Thyroid gland (tissue), 4 donors: ENCODE data around the gene GTPBP2. TPM values are rescaled to one million over a fixed set of nuclear protein-coding genes. Genes with fewer than 3 reads are reported as not detected.
A peak's percentile ranks its signal among the peaks of the same experiment; 100 is the strongest.
"Not testable (repeated sequence)": the region's sequence is repeated elsewhere in the genome, so short reads cannot be mapped to it uniquely, and the experiment has no call there.

Experiments
- DNase-seq, 2 donors: peaks; one replicate each; pipeline ENCODE4 v3.0.0-alpha.2; 2019
- H3K27ac ChIP-seq, 3 donors: fragments of 200-600 bp; sonication (generic); 1 replicate in 2 of 3; 2 replicates in 1 of 3; pipeline ENCODE4 v1.5.1; 2016 to 2019; ENCODE audit warnings: mild to moderate bottlenecking in 1 of 3, moderate library complexity in 1 of 3
- H3K27me3 ChIP-seq: fragments of 200-600 bp; sonication (generic); one replicate; pipeline ENCODE4 v1.5.1; 2019
- H3K36me3 ChIP-seq, 2 donors: fragments of 200-600 bp; sonication (generic); one replicate each; pipeline ENCODE4 v1.5.1; 2016 to 2019
- H3K4me1 ChIP-seq, 2 donors: fragments of 200-600 bp; sonication (generic); one replicate each; pipeline ENCODE4 v1.5.1; 2017 to 2019
- H3K4me3 ChIP-seq, 3 donors: fragments of 200-600 bp; sonication (generic); replicated peaks in 1 of 3; 1 replicate in 2 of 3; 2 replicates in 1 of 3; pipeline ENCODE4 v1.5.1; 2016; ENCODE audit warnings: mild to moderate bottlenecking in 1 of 3
- H3K9me3 ChIP-seq: fragments of 200-600 bp; sonication (generic); one replicate; pipeline ENCODE4 v1.5.1; 2017
- POLR2A ChIP-seq, 2 donors: fragments of 450-650 bp; IDR thresholded peaks; one replicate each; pipeline ENCODE4 v1.6.1; 2017; ENCODE audit warnings: antibody characterized with exemption in 2 of 2, mild to moderate bottlenecking in 2 of 2, moderate library complexity in 1 of 2
- WGBS, 2 donors: methylation state at CpG; one replicate each; pipeline ENCODE4 v1.1.5; 2017; 5-methylcytosine and 5-hydroxymethylcytosine counted together
- intact Hi-C: fragments of 100-400 bp; cut with DNase I; formaldehyde crosslinking; loops from one replicate; pipeline ENCODE4 v1.15.1; 2023
- total RNA-seq, 4 donors: library from RNA; depleted of rRNA; stranded (reverse); fragments of >200 nt; gene quantifications; one replicate each; pipeline ENCODE4 v1.2.3, GENCODE V29; 2016
- TF ChIP-seq, protein P1 (sequence below), 6 experiments: fragments of 200-600 bp in 3 of 6; fragments of 450-650 bp in 3 of 6; sonication (generic) in 3 of 6; IDR thresholded peaks; one replicate each; pipeline ENCODE4 v1.5.1; 2016 to 2019; ENCODE audit warnings: antibody characterized with exemption in 6 of 6, mild to moderate bottlenecking in 2 of 6, inconsistent platforms in 1 of 6, moderate library complexity in 1 of 6

Gene GTPBP2
- total RNA-seq, 4 donors from 2014 or later: 50.2 to 65.8 (median 58.1) TPM

DNA sequence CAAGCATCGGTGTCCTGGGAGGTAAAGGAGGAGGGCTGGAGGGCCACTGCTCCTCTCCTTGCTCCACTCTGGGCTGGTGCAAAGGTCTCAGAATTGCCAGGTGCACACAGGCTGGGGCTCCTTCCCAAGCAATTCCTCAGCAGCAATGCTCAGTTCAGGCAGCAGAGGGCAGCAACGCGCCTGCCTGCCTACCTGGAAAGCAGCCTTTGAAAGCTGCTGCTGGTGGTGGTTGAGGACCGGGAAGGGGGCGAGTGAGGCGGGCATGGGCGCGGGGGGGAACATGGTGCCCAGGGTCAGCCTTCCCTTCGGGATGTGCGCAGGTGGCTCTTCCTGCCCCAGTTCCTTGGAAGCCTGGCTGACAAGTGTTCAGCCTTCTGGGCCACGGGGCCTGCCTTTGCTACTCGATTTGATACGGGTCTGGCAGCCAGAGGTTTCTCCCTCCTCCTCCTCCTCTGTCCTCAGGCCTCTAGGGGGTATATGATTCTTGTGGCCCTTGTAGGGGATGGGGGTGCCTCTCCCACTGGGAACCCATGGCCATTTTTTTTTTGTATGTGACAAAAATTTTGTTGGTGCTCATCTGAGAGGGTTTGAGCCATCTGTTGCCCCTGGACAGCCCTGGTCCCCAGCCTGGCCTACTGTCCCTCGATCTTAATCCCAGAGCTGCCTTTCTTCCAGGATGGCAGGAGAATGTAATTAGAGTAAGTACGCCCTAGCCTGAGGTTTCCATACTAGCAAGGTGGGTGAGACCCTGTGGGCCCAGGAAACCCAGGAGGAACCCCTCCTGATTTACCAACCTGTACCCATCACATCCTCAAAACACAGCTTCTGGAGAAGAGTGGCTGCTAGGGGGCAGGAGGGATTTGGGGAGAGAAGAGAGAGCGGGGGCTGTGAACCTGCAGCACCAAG lies 38.4 kb upstream of the GTPBP2 start:
- intact Hi-C loops: loop anchor here (5.0 to 10.0 kb wide), 3 partner anchors 57 to 287 kb away; no protein-coding TSS in a partner anchor

DNA sequence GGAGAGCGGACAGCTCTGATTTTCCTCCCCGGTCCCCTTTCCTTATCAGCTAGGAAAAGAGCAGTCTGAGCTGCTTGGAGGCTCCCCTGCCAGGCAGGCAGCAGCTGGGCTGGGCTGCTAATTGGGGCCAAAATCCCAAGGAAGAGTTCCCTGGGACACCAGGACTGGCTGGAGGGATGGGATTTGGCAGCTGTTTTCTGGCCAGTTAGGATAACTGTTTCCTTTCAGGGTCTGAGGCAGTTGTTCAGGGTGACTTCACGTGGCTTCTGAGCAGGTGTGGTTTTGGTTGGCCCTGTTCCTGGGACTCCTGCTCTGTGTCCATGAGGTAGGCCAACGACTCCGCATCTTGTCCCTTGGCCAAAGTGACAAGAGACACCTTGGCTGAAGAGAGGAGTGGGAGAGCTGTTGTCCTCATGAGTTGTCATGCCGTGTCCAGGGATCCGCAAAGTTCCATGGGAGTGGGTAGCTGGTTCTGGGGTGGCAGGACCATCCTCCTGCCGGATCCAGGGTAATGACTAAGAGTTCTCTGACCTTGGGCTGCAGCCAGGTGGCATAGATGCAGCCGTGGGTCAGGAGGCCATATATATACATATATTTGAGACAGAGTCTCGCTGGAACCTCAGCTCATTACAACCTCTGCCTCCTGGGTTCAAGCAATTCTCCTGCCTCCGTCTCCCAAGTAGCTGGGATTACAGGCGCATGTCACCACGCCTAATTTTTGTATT lies 37.3 kb upstream of the GTPBP2 start:
- no peaks in the 10 kb centered on the region for H3K27me3 ChIP-seq

More for the DNA sequence above, 38.4 kb upstream of the GTPBP2 start:
- Histone ChIP-seq H3K4me3 (no peak overlapping the region), H3K9me3 (no peaks in the 10 kb centered on the region), H3K27ac (peak overlapping the region; percentile 58 to 76 (median 74)), H3K4me1 (peaks cover 25 to 34% of the 10 kb centered on the region in 2 donors), H3K36me3 (peaks cover 0 to 10% of the 10 kb centered on the region in 2 donors), H3K27me3 (no peaks in the 10 kb centered on the region)
- DNase-seq: peak; percentile 82 to 90
- WGBS, 2 donors: 12 to 20% methylated on average over 6 to 9 of the region's 16 CpGs
- TF ChIP-seq, protein P1, sequence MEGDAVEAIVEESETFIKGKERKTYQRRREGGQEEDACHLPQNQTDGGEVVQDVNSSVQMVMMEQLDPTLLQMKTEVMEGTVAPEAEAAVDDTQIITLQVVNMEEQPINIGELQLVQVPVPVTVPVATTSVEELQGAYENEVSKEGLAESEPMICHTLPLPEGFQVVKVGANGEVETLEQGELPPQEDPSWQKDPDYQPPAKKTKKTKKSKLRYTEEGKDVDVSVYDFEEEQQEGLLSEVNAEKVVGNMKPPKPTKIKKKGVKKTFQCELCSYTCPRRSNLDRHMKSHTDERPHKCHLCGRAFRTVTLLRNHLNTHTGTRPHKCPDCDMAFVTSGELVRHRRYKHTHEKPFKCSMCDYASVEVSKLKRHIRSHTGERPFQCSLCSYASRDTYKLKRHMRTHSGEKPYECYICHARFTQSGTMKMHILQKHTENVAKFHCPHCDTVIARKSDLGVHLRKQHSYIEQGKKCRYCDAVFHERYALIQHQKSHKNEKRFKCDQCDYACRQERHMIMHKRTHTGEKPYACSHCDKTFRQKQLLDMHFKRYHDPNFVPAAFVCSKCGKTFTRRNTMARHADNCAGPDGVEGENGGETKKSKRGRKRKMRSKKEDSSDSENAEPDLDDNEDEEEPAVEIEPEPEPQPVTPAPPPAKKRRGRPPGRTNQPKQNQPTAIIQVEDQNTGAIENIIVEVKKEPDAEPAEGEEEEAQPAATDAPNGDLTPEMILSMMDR (IDR thresholded peaks at IDR 0.05): peak; percentile 89 to 97 (median 94)
- no peak for TF ChIP-seq POLR2A (IDR thresholded peaks at IDR 0.05)

DNA sequence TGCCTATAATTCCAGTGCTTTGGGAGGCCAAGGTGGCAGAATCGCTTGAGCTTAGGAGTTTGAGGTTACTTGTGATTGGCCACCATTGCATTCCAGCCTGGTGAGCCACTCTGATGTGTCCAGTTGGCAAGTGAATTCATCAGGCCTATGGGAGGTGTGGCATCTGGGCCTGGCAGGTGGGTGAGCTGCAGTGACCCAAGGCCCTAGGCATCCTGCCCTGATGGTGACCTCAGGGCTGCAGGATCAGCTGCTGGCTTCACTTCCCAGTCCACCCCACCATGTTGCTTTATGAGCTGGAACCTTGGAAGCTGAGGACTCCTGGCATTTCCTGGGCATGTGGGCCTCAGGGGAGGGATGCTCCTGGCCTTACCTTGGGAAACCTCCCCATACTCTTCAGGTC lies 36.3 kb upstream of the GTPBP2 start:
- H3K27ac ChIP-seq: no peak overlapping the region

More for the DNA sequence above, 37.3 kb upstream of the GTPBP2 start:
- no peak for DNase-seq
- H3K4me1 ChIP-seq: peaks cover 25 to 34% of the 10 kb centered on the region in 2 donors
- no peaks in the 10 kb centered on the region for H3K9me3 ChIP-seq
- peaks cover 0 to 2% of the 10 kb centered on the region in 2 donors for H3K36me3 ChIP-seq
- WGBS, 2 donors: 59 to 67% methylated on average over 11 of the region's 13 CpGs
- no peak overlapping the region for H3K27ac ChIP-seq
- intact Hi-C loops: loop anchor here (5.0 to 10.0 kb wide), 3 partner anchors 58 to 288 kb away; no protein-coding TSS in a partner anchor
- no peak overlapping the region for H3K4me3 ChIP-seq
- no peak for TF ChIP-seq POLR2A (IDR thresholded peaks at IDR 0.05)
- TF ChIP-seq, protein P1 (IDR thresholded peaks at IDR 0.05): no peak

DNA sequence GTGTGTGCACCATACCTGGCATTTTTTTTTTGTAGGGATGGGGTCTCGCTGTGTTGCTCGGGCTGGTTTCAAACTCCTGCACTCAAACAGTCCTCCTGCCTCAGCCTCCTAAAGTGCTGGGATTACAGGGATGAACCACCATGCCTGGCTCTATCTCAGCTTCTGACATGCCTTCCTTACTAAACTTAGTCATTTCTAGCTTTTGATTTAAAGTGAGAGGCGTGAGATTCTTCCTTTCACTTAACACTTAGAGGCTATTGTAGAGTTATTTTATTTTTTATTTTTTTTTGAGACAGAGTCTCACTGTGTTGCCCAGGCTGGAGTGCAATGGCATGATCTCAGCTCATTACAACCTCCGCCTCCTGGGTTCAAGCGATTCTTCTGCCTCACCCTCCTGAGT lies 33.9 kb upstream of the GTPBP2 start:
- H3K27ac ChIP-seq, H3K4me3 ChIP-seq, DNase-seq, H3K27me3 ChIP-seq, H3K36me3 ChIP-seq, H3K9me3 ChIP-seq: not testable (repeated sequence)
- intact Hi-C loops: loop anchor here (10.0 kb wide), 2 partner anchors 62 to 292 kb away; no protein-coding TSS in a partner anchor
- peaks cover 10 to 11% of the 10 kb centered on the region in 2 donors for H3K4me1 ChIP-seq
- WGBS, 2 donors: 93 to 95% methylated on average over 5 of the region's 5 CpGs

More for the DNA sequence above, 36.3 kb upstream of the GTPBP2 start:
- intact Hi-C loops: loop anchor here (2.0 to 10.0 kb wide), 4 partner anchors 59 to 413 kb away; no protein-coding TSS in a partner anchor
- WGBS, 2 donors: 82% methylated on average over 1 of the region's 1 CpG; no CpG with 5 or more reads in 1 of the 2 donors
- H3K9me3 ChIP-seq: no peaks in the 10 kb centered on the region
- TF ChIP-seq POLR2A (IDR thresholded peaks at IDR 0.05): no peak
- TF ChIP-seq, protein P1 (IDR thresholded peaks at IDR 0.05): no peak
- DNase-seq: no peak
- peaks cover 25 to 33% of the 10 kb centered on the region in 2 donors for H3K4me1 ChIP-seq
- no peaks in the 10 kb centered on the region for H3K27me3 ChIP-seq
- H3K4me3 ChIP-seq: no peak overlapping the region
- H3K36me3 ChIP-seq: no peaks in the 10 kb centered on the region

DNA sequence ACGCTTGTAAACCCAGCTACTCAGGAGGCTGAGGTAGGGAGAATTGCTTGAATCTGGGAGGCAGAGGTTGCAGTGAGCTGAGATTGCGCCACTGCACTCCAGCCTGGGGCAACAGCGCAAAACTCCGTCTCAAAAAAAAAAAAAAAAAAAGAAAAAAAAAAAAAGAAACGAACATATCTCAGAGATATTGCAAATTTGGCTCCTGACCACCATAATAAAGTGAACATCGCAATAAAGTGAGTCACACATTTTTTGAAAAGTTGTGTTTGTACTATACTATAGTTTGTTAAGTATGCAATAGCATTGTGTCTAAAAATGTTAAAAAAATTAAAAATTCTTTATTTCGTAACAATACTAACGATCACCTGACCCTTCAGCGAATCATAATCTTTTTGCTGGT lies 29.1 kb upstream of the GTPBP2 start:
- H3K36me3 ChIP-seq: no peaks in the 10 kb centered on the region
- no peak for TF ChIP-seq POLR2A (IDR thresholded peaks at IDR 0.05)
- TF ChIP-seq, protein P1 (IDR thresholded peaks at IDR 0.05): no peak
- 90 to 95% methylated on average over 9 of the region's 9 CpGs for WGBS, 2 donors
- no peaks in the 10 kb centered on the region for H3K4me1 ChIP-seq
- DNase-seq: no peak
- H3K9me3 ChIP-seq: no peaks in the 10 kb centered on the region
- H3K27ac ChIP-seq: no peak overlapping the region
- H3K27me3 ChIP-seq: no peaks in the 10 kb centered on the region
- H3K4me3 ChIP-seq: no peak overlapping the region
- intact Hi-C loops: no loop called here
